ENCODE measurements around the gene RXRG. TPM values are rescaled to one million over a fixed set of nuclear protein-coding genes. Genes with fewer than 3 reads are reported as not detected.
"Not testable (repeated sequence)": the region's sequence is repeated elsewhere in the genome, so short reads cannot be mapped to it uniquely, and the experiment has no call there.

The RXRG gene
- polyA plus RNA-seq, 6 donors from 2014 or later: not detected

DNA sequence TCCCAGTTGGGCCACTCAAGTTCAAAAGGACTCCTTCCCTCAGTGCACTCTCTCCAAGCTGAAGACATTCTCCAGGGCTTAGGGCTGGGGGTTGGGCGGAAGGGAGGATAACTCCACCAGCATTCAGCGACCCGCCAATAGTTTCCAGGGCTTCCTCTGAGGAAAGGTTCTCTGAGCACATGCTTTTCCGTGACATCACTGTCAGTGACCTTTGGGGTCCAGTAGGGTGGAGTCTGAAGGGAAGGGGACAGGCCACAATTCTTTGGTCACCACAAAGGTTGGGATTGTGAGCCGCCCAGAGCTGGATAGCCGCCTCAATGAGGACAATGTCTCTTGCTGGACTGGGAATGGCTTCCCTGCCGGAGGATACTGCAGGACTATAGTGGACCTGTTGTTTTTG lies 22.8 kb upstream of the RXRG start:
- peaks cover 9 to 61% (median 42%) of the 10 kb centered on the region in 3 donors for H3K27me3 Mint-ChIP-seq
- no peak overlapping the region for H3K4me3 Mint-ChIP-seq
- no peaks in the 10 kb centered on the region for H3K36me3 Mint-ChIP-seq
- H3K27ac Mint-ChIP-seq: no peak overlapping the region
- no peaks in the 10 kb centered on the region for H3K9me3 Mint-ChIP-seq
- no peak for DNase-seq
- ATAC-seq (ENCODE audit: low read depth in 2 of 2): no peak
- H3K4me1 Mint-ChIP-seq: no peaks in the 10 kb centered on the region

DNA sequence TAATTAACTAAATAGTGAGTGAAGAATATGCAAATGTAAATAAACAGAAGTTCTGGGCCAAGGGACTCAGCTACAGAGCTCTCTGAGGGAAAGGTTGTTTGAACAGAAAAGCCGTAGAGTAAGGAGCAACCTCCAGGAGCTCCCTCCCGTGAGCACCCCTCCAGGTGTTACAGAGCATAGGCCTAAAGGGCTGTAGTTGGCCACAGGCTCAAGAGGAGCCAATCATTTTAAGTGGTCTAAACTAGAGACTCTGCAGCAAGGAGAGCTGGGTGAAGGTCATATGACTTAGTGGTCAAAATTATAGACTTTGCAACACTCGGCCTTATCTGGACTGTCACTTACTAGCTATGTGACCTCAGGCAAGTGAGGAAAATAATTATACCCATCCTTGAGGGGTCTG lies 19.1 kb upstream of the RXRG start:
- no peaks in the 10 kb centered on the region for H3K4me1 Mint-ChIP-seq
- no peak overlapping the region for H3K4me3 Mint-ChIP-seq
- no peak for DNase-seq
- H3K27me3 Mint-ChIP-seq: peaks cover 16 to 43% (median 26%) of the 10 kb centered on the region in 3 donors
- H3K36me3 Mint-ChIP-seq: no peaks in the 10 kb centered on the region
- H3K27ac Mint-ChIP-seq: no peak overlapping the region
- H3K9me3 Mint-ChIP-seq: peaks cover 0 to 7% (median 0%) of the 10 kb centered on the region in 7 donors
- no peak for ATAC-seq (ENCODE audit: low read depth in 2 of 2)

DNA sequence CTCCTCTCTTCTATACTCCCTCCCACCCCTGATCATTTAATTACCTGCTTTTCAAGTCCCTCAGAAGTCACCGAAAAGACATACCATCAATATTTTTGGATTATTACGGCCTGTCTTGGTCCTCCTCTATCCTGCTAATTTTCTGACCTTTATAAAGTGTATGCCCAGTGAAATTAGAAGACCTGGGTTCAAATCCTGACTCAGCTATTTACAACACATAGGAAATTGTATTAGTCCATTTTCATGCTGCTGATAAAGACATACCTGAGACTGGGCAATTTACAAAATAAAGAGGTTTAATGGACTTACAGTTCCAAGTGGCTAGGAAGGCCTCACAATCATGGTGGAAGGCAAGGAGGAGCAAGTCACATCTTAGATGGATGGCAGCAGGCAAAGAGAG lies 14.8 kb upstream of the RXRG start:
- H3K9me3 Mint-ChIP-seq; H3K27ac Mint-ChIP-seq; ATAC-seq (ENCODE audit: low read depth in 2 of 2); H3K4me3 Mint-ChIP-seq; DNase-seq; H3K4me1 Mint-ChIP-seq; H3K36me3 Mint-ChIP-seq: not testable (repeated sequence)
- H3K27me3 Mint-ChIP-seq: peaks cover 20 to 32% (median 22%) of the 10 kb centered on the region in 3 donors

DNA sequence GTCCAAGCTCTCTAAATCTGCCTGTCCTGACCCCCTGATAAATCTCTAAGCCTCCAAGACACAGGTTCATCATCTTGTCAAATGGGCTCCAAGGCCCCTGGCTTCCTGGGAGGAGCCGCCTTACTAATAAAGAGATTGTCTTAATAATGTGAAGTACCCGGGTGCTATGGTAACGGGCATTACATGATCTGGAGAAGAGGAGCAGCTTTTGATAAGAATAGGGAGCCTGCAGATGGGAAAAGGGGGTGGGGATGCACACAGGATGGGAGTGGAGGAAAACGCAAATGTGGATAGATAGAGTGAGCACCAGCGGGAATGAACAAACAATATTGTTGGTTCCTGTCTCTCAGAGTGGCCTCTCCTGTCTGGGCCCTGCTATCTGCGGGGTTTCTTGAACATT lies 11.9 kb upstream of the RXRG start:
- no peak overlapping the region for H3K27ac Mint-ChIP-seq
- no peaks in the 10 kb centered on the region for H3K36me3 Mint-ChIP-seq
- DNase-seq (no peak), ATAC-seq (ENCODE audit: low read depth in 2 of 2) (no peak)
- no peaks in the 10 kb centered on the region for H3K4me1 Mint-ChIP-seq
- H3K4me3 Mint-ChIP-seq: no peak overlapping the region
- H3K9me3 Mint-ChIP-seq: peaks cover 0 to 8% (median 0%) of the 10 kb centered on the region in 7 donors
- peaks cover 20 to 29% (median 22%) of the 10 kb centered on the region in 3 donors for H3K27me3 Mint-ChIP-seq

DNA sequence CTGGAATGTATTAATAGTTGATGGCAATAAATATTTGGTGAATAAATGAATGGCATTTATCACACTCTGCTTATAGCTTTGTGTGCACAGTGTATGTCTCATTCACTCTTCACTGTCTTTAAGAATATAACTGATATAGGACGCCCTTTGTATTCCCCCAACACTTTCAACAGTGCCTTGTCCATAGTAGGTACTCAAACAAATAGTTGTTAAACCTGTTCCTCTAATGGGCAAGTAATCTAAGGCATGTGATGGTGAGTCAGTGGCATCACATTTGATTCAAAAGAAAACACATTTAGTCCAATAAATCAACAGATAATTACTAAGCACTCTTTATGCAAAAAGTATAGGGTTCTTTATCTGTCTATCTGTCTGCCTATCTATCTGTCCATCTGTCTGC lies 11.2 kb upstream of the RXRG start:
- no peak for ATAC-seq (ENCODE audit: low read depth in 2 of 2)
- peaks cover 20 to 30% (median 22%) of the 10 kb centered on the region in 3 donors for H3K27me3 Mint-ChIP-seq
- H3K36me3 Mint-ChIP-seq: no peaks in the 10 kb centered on the region
- peaks cover 0 to 8% (median 0%) of the 10 kb centered on the region in 7 donors for H3K9me3 Mint-ChIP-seq
- DNase-seq: no peak
- H3K4me3 Mint-ChIP-seq: no peak overlapping the region
- H3K27ac Mint-ChIP-seq: no peak overlapping the region
- no peaks in the 10 kb centered on the region for H3K4me1 Mint-ChIP-seq

DNA sequence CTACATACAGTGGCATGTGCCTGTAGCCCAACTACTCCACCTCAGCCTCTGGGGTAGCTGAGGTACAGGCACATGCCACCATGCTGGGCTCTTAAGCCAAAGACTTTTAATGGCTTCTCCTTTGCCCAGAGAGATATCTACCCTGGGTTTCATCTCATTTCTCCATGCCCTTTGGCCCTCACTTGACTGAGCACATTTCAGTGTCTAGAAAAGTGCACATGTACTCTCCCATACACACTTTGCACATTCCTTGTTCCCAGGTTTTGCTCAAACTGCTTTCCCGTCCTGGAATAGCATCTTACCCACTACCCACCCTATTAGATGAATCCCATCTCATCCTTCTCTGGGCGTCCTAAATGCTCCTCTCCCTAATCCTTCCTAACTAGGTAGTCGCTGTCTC lies 10.2 kb upstream of the RXRG start:
- Mint-ChIP-seq H3K27me3 (peaks cover 24 to 40% (median 31%) of the 10 kb centered on the region in 3 donors), H3K4me3 (no peak overlapping the region), H3K27ac (no peak overlapping the region), H3K36me3 (no peaks in the 10 kb centered on the region), H3K9me3 (peaks cover 0 to 7% (median 0%) of the 10 kb centered on the region in 7 donors), H3K4me1 (no peaks in the 10 kb centered on the region)
- no peak for ATAC-seq (ENCODE audit: low read depth in 2 of 2)
- no peak for DNase-seq

DNA sequence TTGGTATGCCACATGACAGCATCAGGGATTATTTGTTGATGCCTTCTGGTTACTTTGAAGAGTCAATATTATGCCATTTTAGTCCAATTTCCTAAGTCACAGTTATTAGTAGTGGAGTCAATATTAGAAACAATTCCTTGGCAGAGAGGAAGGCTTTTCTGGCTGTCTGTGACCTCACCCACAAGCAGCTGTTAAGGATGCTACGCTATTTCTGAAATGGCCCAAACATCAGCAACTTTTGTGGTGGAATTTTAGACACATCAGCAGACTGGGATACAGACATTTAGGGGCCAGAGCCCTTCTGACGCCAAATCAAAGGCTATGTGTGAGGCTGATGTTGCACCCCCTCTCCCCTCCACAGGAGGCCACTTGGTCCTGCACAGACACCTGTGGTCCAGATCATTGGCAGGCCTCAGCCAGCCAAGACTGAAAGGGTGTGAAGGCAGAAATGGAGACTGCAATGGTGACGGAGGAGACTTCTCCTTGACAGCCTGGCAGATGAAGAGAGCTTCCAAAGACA lies 9.2 kb upstream of the RXRG start:
- Mint-ChIP-seq H3K27me3 (peaks cover 23 to 36% (median 29%) of the 10 kb centered on the region in 3 donors), H3K9me3 (peaks cover 0 to 2% (median 0%) of the 10 kb centered on the region in 7 donors), H3K4me1 (no peaks in the 10 kb centered on the region), H3K27ac (no peak overlapping the region), H3K4me3 (no peak overlapping the region), H3K36me3 (no peaks in the 10 kb centered on the region)
- DNase-seq: no peak
- ATAC-seq (ENCODE audit: low read depth in 2 of 2): no peak

DNA sequence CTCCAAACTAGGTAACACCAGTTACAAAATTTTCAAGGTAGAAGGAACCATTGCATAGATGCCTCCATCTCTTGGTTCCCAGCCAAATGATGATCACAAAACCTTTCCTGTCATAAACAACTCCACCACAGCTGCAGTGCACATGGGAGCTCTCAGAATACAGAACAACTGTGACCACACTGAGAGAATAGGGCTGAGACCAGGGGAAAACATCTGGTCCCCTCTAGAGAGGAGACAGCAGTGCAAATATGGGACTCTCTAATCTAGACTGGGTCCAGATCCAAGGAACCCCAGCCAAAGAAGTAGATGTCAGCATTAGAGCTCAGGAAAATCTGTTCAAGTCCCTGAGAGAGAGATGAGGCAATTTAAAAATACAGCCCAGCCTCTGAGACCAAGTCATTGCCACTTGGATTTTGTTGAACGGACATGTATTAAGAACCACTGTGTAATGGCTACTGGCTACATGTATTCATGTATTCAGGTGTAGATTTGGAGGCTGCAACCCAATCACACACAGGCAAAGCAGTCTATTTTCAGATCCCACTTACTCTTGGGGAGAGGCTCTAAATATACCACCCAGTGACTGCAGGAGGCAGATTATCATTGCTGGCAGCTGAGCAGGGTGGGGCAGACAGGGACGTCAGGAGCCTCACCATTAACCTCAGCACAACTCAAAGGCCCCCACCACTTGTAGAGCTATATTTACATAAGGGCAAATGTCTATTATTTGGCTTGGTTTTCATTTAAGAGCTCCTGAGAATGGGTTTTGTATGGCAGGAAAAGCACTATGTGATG lies 7.6 kb upstream of the RXRG start:
- ATAC-seq (ENCODE audit: low read depth in 2 of 2) (no peak), DNase-seq (no peak)
- Mint-ChIP-seq H3K9me3 (no peaks in the 10 kb centered on the region), H3K27me3 (peaks cover 29 to 36% (median 32%) of the 10 kb centered on the region in 3 donors), H3K4me3 (no peak overlapping the region), H3K27ac (no peak overlapping the region), H3K4me1 (no peaks in the 10 kb centered on the region), H3K36me3 (no peaks in the 10 kb centered on the region)

DNA sequence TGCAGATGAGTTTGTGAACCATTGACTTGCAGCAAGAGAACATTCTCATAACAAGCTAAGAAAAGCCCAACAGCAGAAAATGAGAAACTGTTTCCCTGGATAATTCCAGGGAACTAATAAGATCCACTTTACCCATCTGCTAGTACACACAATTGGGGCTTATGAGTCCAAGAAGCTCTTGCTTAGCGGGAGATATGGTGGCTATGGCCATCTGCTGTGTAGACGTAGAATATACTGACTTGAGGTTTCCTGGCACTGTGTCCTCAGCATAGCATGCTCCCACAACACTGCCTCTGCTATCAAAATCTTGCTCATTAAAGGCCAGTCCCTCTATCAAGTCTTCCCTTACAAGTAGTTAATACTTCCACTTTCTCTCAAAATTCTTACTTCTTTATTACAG lies 6.8 kb upstream of the RXRG start:
- Mint-ChIP-seq H3K4me1 (no peaks in the 10 kb centered on the region), H3K27ac (no peak overlapping the region), H3K9me3 (no peaks in the 10 kb centered on the region), H3K4me3 (no peak overlapping the region), H3K27me3 (peaks cover 24 to 38% (median 33%) of the 10 kb centered on the region in 3 donors), H3K36me3 (no peaks in the 10 kb centered on the region)
- ATAC-seq (ENCODE audit: low read depth in 2 of 2) (no peak), DNase-seq (no peak)

DNA sequence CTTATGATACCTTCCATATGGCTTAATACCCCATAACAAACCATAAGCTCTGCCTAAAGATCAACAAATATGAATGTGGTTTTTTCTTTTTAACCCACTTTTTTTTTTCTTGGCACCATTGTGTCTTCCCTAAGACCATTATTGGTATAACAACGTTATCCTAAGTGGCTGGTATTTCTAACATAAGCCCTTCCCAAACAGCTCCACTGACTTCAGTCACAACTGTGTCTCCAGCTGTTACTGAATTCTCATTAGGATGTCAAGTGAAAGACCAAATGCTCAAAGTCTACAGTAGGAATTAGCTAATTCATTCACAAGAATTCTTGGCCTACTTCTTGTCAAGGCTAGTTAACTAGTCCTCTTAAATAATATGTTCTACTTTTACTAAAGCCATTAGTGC lies 4.2 kb upstream of the RXRG start:
- H3K27ac Mint-ChIP-seq: no peak overlapping the region
- ATAC-seq (ENCODE audit: low read depth in 2 of 2) (no peak), DNase-seq (no peak)
- peaks cover 14 to 45% (median 15%) of the 10 kb centered on the region in 3 donors for H3K27me3 Mint-ChIP-seq
- no peaks in the 10 kb centered on the region for H3K36me3 Mint-ChIP-seq
- H3K4me1 Mint-ChIP-seq: no peaks in the 10 kb centered on the region
- H3K9me3 Mint-ChIP-seq: no peaks in the 10 kb centered on the region
- H3K4me3 Mint-ChIP-seq: no peak overlapping the region

DNA sequence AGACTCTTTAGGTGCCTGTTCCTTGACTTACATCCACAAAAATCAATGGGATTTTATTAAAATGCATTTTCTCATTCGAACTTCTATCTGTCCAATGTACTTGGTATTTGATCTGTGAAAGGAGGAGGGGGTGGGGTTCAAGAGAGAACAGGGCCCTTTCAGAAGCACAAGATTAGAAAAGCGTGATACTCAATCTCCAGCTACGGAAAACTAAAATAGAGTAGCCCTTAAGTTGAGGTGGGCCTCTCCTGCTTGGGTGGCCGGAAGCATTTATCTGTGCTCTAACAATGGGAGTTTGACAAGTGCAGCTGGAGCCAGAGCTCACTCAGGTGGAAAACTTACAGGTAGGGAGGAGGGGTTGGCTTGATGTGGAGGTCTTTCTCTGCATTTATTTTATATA lies 462 bp upstream of the RXRG start:
- H3K36me3 Mint-ChIP-seq: no peaks in the 10 kb centered on the region
- H3K4me3 Mint-ChIP-seq: peak overlapping the region in 2 of 8 donors; percentile 5 to 32
- peaks cover 15 to 61% (median 34%) of the 10 kb centered on the region in 3 donors for H3K27me3 Mint-ChIP-seq

DNA sequence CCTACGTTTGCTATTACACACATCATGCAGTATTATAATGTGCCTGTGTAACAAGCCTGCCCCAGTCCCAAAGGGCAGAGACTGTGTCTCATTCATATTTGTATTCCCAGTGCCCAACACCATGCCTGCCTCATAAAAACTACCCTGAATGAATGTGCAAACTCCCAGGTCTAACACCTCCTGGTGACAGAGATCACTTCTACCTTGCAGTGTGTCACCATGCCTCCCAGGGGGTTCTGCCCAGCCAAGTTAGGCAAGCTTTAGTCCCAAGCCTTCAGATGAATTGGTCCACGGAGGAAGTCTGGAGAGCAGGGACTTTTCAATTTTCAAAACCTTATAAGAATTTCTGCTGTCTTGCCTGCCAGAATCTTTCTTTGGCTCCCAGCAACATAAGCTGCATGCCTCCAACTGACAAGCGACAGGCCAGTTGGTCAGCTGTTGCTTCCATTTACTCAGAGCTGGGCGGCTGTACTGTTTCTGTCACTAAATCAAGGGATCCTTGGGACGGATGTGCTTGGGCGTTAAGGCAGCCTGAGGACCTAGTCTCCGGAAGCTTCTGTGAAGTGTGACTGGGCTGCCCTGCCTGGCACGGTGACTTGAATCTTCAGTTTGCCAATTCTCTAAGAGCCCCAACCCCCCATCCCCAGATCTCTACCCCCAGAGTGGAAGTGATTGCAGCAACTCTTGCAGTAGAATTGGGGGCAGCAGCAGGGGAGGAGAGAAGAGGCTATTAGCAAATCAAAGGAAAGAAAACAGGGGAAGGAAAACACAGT lies 1.2 kb downstream of the RXRG start:
- Mint-ChIP-seq H3K27ac (no peak overlapping the region), H3K27me3 (peaks cover 17 to 57% (median 35%) of the 10 kb centered on the region in 3 donors), H3K4me1 (no peaks in the 10 kb centered on the region), H3K9me3 (no peaks in the 10 kb centered on the region), H3K36me3 (no peaks in the 10 kb centered on the region), H3K4me3 (no peak overlapping the region)
- DNase-seq (no peak), ATAC-seq (ENCODE audit: low read depth in 2 of 2) (no peak)

More for the DNA sequence above, 462 bp upstream of the RXRG start:
- Mint-ChIP-seq H3K4me1 (no peaks in the 10 kb centered on the region), H3K27ac (no peak overlapping the region), H3K9me3 (no peaks in the 10 kb centered on the region)
- DNase-seq (no peak), ATAC-seq (ENCODE audit: low read depth in 2 of 2) (no peak)

DNA sequence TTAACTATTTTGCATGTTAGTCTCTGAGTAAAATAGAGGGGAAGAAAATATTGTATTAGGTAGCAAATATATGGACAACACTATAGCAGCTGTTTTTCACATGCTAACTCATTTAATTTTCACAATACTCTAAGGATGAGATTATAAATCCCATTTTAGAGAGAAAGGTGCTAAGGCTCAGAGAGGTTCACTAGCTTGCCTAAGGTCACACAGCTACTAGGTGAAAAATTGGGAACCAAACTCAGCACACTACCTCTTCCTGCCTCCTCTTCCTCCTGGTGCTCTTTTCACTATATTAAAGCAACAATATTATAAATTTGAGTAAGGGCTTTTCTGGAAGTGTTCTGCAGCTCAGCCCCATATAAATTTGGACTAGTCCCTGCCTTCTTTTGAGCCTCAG lies 2.3 kb downstream of the RXRG start:
- ATAC-seq (ENCODE audit: low read depth in 2 of 2) (no peak), DNase-seq (no peak)
- Mint-ChIP-seq H3K4me1 (no peaks in the 10 kb centered on the region), H3K36me3 (no peaks in the 10 kb centered on the region), H3K9me3 (no peaks in the 10 kb centered on the region), H3K27ac (no peak overlapping the region), H3K4me3 (no peak overlapping the region), H3K27me3 (peaks cover 18 to 46% (median 36%) of the 10 kb centered on the region in 3 donors)

DNA sequence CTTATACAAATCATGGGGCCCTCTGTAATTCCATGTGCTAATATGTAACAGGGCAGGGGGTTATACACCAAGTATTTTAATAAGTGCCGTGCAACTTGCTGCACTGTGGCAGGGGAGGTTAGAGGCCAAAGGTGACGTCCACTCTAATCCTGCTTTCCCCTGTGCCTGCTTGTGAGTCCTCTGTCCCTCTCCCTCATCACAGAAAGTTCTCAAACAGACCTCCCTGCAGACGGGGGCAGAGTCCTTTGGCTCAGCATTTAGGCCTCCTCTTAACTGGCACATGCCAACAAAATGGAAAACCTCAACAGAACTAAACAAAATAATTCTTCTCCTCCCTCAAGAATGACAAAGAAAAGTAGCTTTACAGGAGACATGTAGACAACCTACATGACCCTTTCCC lies 2.9 kb downstream of the RXRG start:
- DNase-seq (no peak), ATAC-seq (ENCODE audit: low read depth in 2 of 2) (no peak)
- Mint-ChIP-seq H3K27me3 (peaks cover 24 to 46% (median 42%) of the 10 kb centered on the region in 3 donors), H3K9me3 (no peaks in the 10 kb centered on the region), H3K4me1 (no peaks in the 10 kb centered on the region), H3K27ac (no peak overlapping the region), H3K4me3 (no peak overlapping the region), H3K36me3 (no peaks in the 10 kb centered on the region)
